HepG2 (cell line): ENCODE data around the gene CKAP5. TPM values are rescaled to one million over a fixed set of nuclear protein-coding genes. Genes with fewer than 3 reads are reported as not detected.

Experiments used
- ATAC-seq: fragments of 200-7000 bp; cut with Tn5 transposase; 3 replicates; pipeline ENCODE4 v1.9.1; 2020; ENCODE audit warnings: mild to moderate bottlenecking, moderate library complexity
- BruUV-seq: library from RNA; stranded (reverse); fragments of 400-500 nt; replicated peaks from 2 replicates; lab custom pipeline; 2021; lab: Mats Ljungman, UMichigan
- CTCF ChIA-PET: fragments of 300-600 bp; formaldehyde crosslinking; extraction: SDS; loops from one replicate; lab custom pipeline; 2021; ENCODE audit warnings: low total read pairs, inconsistent platforms, low intra/inter-chr PET ratio; lab: Yijun Ruan, JAX
- POLR2A ChIA-PET: fragments of 350-600 bp; sonication (Branson Sonifier 250); formaldehyde crosslinking; loops from one replicate; lab custom pipeline; 2020; ENCODE audit warnings: antibody characterized with exemption, inconsistent platforms; lab: Yijun Ruan, JAX
- DNase-seq: peaks from one replicate; pipeline ENCODE4 v3.0.0-alpha.2; 2015; ENCODE audit warnings: low spot score
- FAIRE-seq: peaks from 3 replicates; lab custom pipeline; 2011; peaks lifted over from hg19 to GRCh38; lab: Jason Lieb, UNC
- H2AFZ ChIP-seq: one replicate; pipeline ENCODE4 v1.6.1; 2011; ENCODE audit warnings: low read length, inconsistent platforms
- H3K27ac ChIP-seq: fragments of 300-600 bp; 3 replicates; pipeline ENCODE4 v1.8.0; 2011; ENCODE audit warnings: mixed run types, mild to moderate bottlenecking, mixed read lengths, low read length, inconsistent platforms; ENCODE audit not compliant: insufficient read depth; ENCODE audit errors: extremely low read length
- H3K27me3 ChIP-seq, 2 experiments: fragments of 200-600 bp in 1 of 2; 2 replicates in 1 of 2; 3 replicates in 1 of 2; pipeline versions ENCODE4 v1.6.0 to v1.8.0; 2011; ENCODE audit warnings: low read length in 2 of 2, mild to moderate bottlenecking in 2 of 2, moderate library complexity in 2 of 2, inconsistent platforms in 1 of 2; ENCODE audit not compliant: insufficient read depth in 2 of 2, control insufficient read depth in 1 of 2
- H3K36me3 ChIP-seq, 2 experiments: fragments of 200-600 bp in 1 of 2; replicated peaks in 1 of 2; 2 replicates in 1 of 2; 3 replicates in 1 of 2; pipeline versions ENCODE4 v1.5.1 to v1.8.0; 2011; ENCODE audit warnings: low read length in 2 of 2, inconsistent platforms in 1 of 2; ENCODE audit not compliant: insufficient read depth in 2 of 2, control insufficient read depth in 1 of 2
- H3K4me1 ChIP-seq: 2 replicates; pipeline ENCODE4 v1.5.1; 2012; ENCODE audit warnings: low read length, inconsistent platforms; ENCODE audit not compliant: insufficient read depth
- H3K4me2 ChIP-seq: 2 replicates; pipeline ENCODE4 v1.6.0; 2011; ENCODE audit warnings: low read depth, low read length, inconsistent platforms
- H3K4me3 ChIP-seq, 3 experiments: fragments of 200-600 bp in 1 of 3; sonication (generic), shearing (Covaris generic) in 1 of 3; replicated peaks in 1 of 3; 2 replicates each; pipeline ENCODE4 v1.5.1; 2011 to 2016; ENCODE audit warnings: low read length in 3 of 3, inconsistent platforms in 2 of 3, low read depth in 2 of 3, mild to moderate bottlenecking in 2 of 3, control low read depth in 1 of 3, mixed read lengths in 1 of 3; ENCODE audit not compliant: insufficient read depth in 1 of 3
- H3K79me2 ChIP-seq: one replicate; pipeline ENCODE4 v1.6.1; 2011; ENCODE audit warnings: low read length, inconsistent platforms; ENCODE audit not compliant: insufficient read depth
- H3K9ac ChIP-seq: 2 replicates; pipeline ENCODE4 v1.6.0; 2011; ENCODE audit warnings: mild to moderate bottlenecking, low read depth, low read length, inconsistent platforms; ENCODE audit not compliant: insufficient read depth
- H3K9me3 ChIP-seq: 2 replicates; pipeline ENCODE4 v1.5.1; 2012; ENCODE audit warnings: mild to moderate bottlenecking, low read length
- H4K20me1 ChIP-seq: 2 replicates; pipeline ENCODE4 v1.6.0; 2011; ENCODE audit warnings: inconsistent platforms, mild to moderate bottlenecking, low read length, moderate library complexity; ENCODE audit not compliant: insufficient read depth
- AGO2 ChIP-seq: fragments of 200-400 bp; formaldehyde crosslinking; optimal IDR thresholded peaks from 2 replicates; pipeline ENCODE3; 2017; ENCODE audit warnings: mild to moderate bottlenecking, low read depth, low read length, moderate library complexity
- DMAP1 ChIP-seq: IDR thresholded peaks from 2 replicates; pipeline ENCODE4 v1.6.1; 2016
- MYC ChIP-seq: sonication (generic); formaldehyde crosslinking; IDR thresholded peaks from 2 replicates; pipeline ENCODE4 v1.9.0; 2021; ENCODE audit warnings: missing genetic modification reagents, borderline replicate concordance
- NR2F6 ChIP-seq, 2 experiments: IDR thresholded peaks; 2 replicates each; pipeline ENCODE4 v1.6.1; 2016; ENCODE audit warnings: antibody characterized with exemption in 1 of 2, mild to moderate bottlenecking in 1 of 2
- RBFOX2 ChIP-seq: fragments of 200-400 bp; formaldehyde crosslinking; IDR thresholded peaks from 2 replicates; pipeline ENCODE4 v1.6.1; 2017; ENCODE audit warnings: low read depth, mild to moderate bottlenecking, low read length
- RBM22 ChIP-seq: fragments of 200-400 bp; formaldehyde crosslinking; optimal IDR thresholded peaks from 2 replicates; pipeline ENCODE3; 2017; ENCODE audit warnings: mild to moderate bottlenecking, low read length, moderate library complexity
- RORA ChIP-seq: sonication (generic); formaldehyde crosslinking; IDR thresholded peaks from 2 replicates; pipeline ENCODE4 v1.5.0; 2020; ENCODE audit warnings: mild to moderate bottlenecking, missing genetic modification reagents, moderate library complexity
- RXRA ChIP-seq: sonication (generic); formaldehyde crosslinking; IDR thresholded peaks from 2 replicates; pipeline ENCODE4 v1.5.1; 2020; ENCODE audit warnings: missing genetic modification reagents
- SP2 ChIP-seq: sonication (generic); formaldehyde crosslinking; IDR thresholded peaks from 2 replicates; pipeline ENCODE4 v1.5.1; 2020; ENCODE audit warnings: mild to moderate bottlenecking, missing genetic modification reagents
- TGIF2 ChIP-seq: IDR thresholded peaks from 2 replicates; pipeline ENCODE4 v1.6.1; 2016; ENCODE audit warnings: control low read depth, missing compliant biosample characterization
- TMF1 ChIP-seq: sonication (generic); formaldehyde crosslinking; IDR thresholded peaks from 2 replicates; pipeline ENCODE4 v1.8.1; 2022; ENCODE audit warnings: low read depth, missing genetic modification reagents
- ZBTB33 ChIP-seq: sonication (generic); formaldehyde crosslinking; IDR thresholded peaks from 2 replicates; pipeline ENCODE4 v1.4.0; 2020; ENCODE audit warnings: missing genetic modification reagents
- ZNF275 ChIP-seq: sonication (generic); formaldehyde crosslinking; IDR thresholded peaks from 2 replicates; pipeline ENCODE4 v1.8.0; 2022; ENCODE audit warnings: missing genetic modification reagents, mild to moderate bottlenecking, inconsistent platforms, borderline replicate concordance
- ZNF44 ChIP-seq: sonication (generic); formaldehyde crosslinking; IDR thresholded peaks from 2 replicates; pipeline ENCODE4 v1.5.1; 2020; ENCODE audit warnings: mild to moderate bottlenecking, missing genetic modification reagents
- ZNF670 ChIP-seq: sonication (generic); formaldehyde crosslinking; IDR thresholded peaks from 2 replicates; pipeline ENCODE4 v1.8.0; 2022; ENCODE audit warnings: mild to moderate bottlenecking, missing genetic modification reagents, borderline replicate concordance
- ZNF674 ChIP-seq: sonication (generic); formaldehyde crosslinking; IDR thresholded peaks from 2 replicates; pipeline ENCODE4 v1.5.0; 2020; ENCODE audit warnings: low read depth, mild to moderate bottlenecking, missing genetic modification reagents
- WGBS: methylation state at CpG from one replicate; pipeline ENCODE4 v1.1.6; 2017; ENCODE audit warnings: low lambda C conversion rate; 5-methylcytosine and 5-hydroxymethylcytosine counted together
- in situ Hi-C: cut with HindIII; loops from 2 replicates; pipeline ENCODE4 v1.10.0; 2017; ENCODE audit warnings: low pct_unique_long_range_greater_than_20kb; ENCODE audit not compliant: extremely low pct_ligation_motif_present
- intact Hi-C: fragments of 100-400 bp; cut with micrococcal nuclease; formaldehyde crosslinking; loops from one replicate; pipeline ENCODE4 v1.10.0; 2022; ENCODE audit not compliant: unreplicated experiment
- polyA plus RNA-seq, 8 experiments: library from polyadenylated mRNA; depleted of rRNA in 3 of 8; stranded (reverse) in 7 of 8; unstranded in 1 of 8; fragments of >200 nt; fragmentation: Illumina TruSeq in 4 of 8; extraction: Trizol in 4 of 8; gene quantifications; 2 replicates each; pipeline versions ENCODE4 v1.2.1 to v1.2.3, GENCODE V29; 2011 to 2016; ENCODE audit warnings: low read depth in 4 of 8, missing spikeins in 1 of 8, mixed read lengths in 1 of 8; ENCODE audit not compliant: insufficient read depth in 1 of 8
- total RNA-seq, 5 experiments: library from RNA; depleted of rRNA; stranded (reverse); fragments of >200 nt; fragmentation: Illumina TruSeq; extraction: Trizol; gene quantifications; 2 replicates each; pipeline ENCODE4 v1.2.3, GENCODE V29; 2016; ENCODE audit warnings: low read depth in 1 of 5

The CKAP5 gene
- total and polyA plus RNA-seq, 2 of the 13 experiments (the other 11 are each of a cell fraction or from before 2014, with no cell fraction given) = 79.2 to 103 TPM

GRCh38 chr11:46696212-46696558, 149.9 kb downstream of the CKAP5 start:
- Histone ChIP-seq H3K36me3 (peaks cover 4 to 13% of the 10 kb centered on the region in 2 experiments; a peak in 4 of 5 replicates), H3K4me3 (no peak overlapping the region), H3K9ac (no peak overlapping the region), H3K4me1 (peaks cover 75% of the 10 kb centered on the region), H3K79me2 (peaks cover 22% of the 10 kb centered on the region), H3K9me3 (no peaks in the 10 kb centered on the region), H4K20me1 (no peaks in the 10 kb centered on the region), H3K27me3 (no peaks in the 10 kb centered on the region; a peak in 1 of 5 replicates), H3K27ac (peak overlapping the region; percentile 60), H2AFZ (no peak overlapping the region), H3K4me2 (no peak overlapping the region)
- FAIRE-seq = no peak
- POLR2A ChIA-PET = interaction anchor here (1.0 to 3.6 kb wide), 4 partner anchors 9 to 47 kb away, joined by 3 to 29 read pairs (median 6); partner anchors contain the start of gene F2
- ATAC-seq = no peak
- WGBS = 92% methylated on average over 11 of the region's 11 CpGs
- intact Hi-C loops (no loop called here), in situ Hi-C loops (no loop called here)
- TF ChIP-seq ZNF670 (CRISPR knock-in tag) (no peak), TGIF2 (CRISPR knock-in tag) (no peak), SP2 (CRISPR knock-in tag) (no peak), ZNF44 (CRISPR knock-in tag) (no peak), MYC (CRISPR knock-in tag) (0 out of 2 replicates have a peak, but pooled peaks have one; percentile 6), RBFOX2 (0 out of 2 replicates have a peak, but pooled peaks have one; percentile 52), NR2F6 (IDR thresholded peaks at IDR 0.05) (no peak), NR2F6 (CRISPR knock-in tag; IDR thresholded peaks at IDR 0.05) (0 out of 2 replicates have a peak, but pooled peaks have one; percentile 23), RORA (CRISPR knock-in tag) (no peak), ZBTB33 (CRISPR knock-in tag) (peak; percentile 79; the same call in 1 of the 2 replicates), AGO2 (peak; percentile 62), TMF1 (CRISPR knock-in tag) (no peak), ZNF275 (CRISPR knock-in tag) (no peak), RBM22 (peak; percentile 24), DMAP1 (CRISPR knock-in tag) (0 out of 2 replicates have a peak, but pooled peaks have one; percentile 9), RXRA (CRISPR knock-in tag) (0 out of 2 replicates have a peak, but pooled peaks have one; percentile 31), ZNF674 (CRISPR knock-in tag) (no peak)
- BruUV-seq = no TSS peak
- CTCF ChIA-PET = no interaction called here
- DNase-seq = no peak
